SK-N-MC (cell line): ENCODE measurements around the gene TIFAB.

Source experiments
- DNase-seq: peaks from one replicate; pipeline ENCODE4 v3.0.0-alpha.2; 2011; ENCODE audit warnings: low read depth, low spot score
- H3K27ac ChIP-seq: fragments of 200-600 bp; sonication (generic); 2 replicates; pipeline ENCODE4 v1.5.1; 2016; ENCODE audit warnings: mixed run types
- H3K36me3 ChIP-seq: fragments of 200-600 bp; sonication (generic); 2 replicates; pipeline ENCODE4 v1.6.1; 2017; ENCODE audit warnings: antibody characterized with exemption, low read length, mixed read lengths; ENCODE audit not compliant: insufficient read depth
- H3K4me3 ChIP-seq: fragments of 200-600 bp; sonication (generic); 2 replicates; pipeline ENCODE4 v1.5.1; 2016
- H3K9ac ChIP-seq: fragments of 200-600 bp; sonication (generic); 2 replicates; pipeline ENCODE4 v1.8.0; 2017; ENCODE audit warnings: mixed run types, mixed read lengths; ENCODE audit not compliant: insufficient read length
- H3K9me3 ChIP-seq: fragments of 200-600 bp; sonication (generic); 2 replicates; pipeline ENCODE4 v1.6.1; 2017; ENCODE audit warnings: low read depth, mild to moderate bottlenecking, antibody characterized with exemption, low read length, moderate library complexity, mixed read lengths
- EZH2 ChIP-seq: fragments of 200-600 bp; sonication (generic); IDR thresholded peaks from one replicate; pipeline ENCODE4 v1.6.1; 2017; ENCODE audit warnings: antibody characterized with exemption
- FOXP2 ChIP-seq: optimal IDR thresholded peaks from 2 replicates; pipeline ENCODE3; 2011; ENCODE audit warnings: mild to moderate bottlenecking, moderate library complexity; ENCODE audit not compliant: insufficient read depth; ENCODE audit errors: extremely low read length, control extremely low read depth
- POLR2AphosphoS5 ChIP-seq: IDR thresholded peaks from 2 replicates; pipeline ENCODE4 v1.6.1; 2012; ENCODE audit warnings: mild to moderate bottlenecking, low read depth, low read length, borderline replicate concordance

The TIFAB gene

GRCh38 chr5:135428586-135428985 is 23.6 kb downstream of the TIFAB start:
- H3K4me3 ChIP-seq: no peak overlapping the region
- no peak for DNase-seq
- H3K27ac ChIP-seq: no peak overlapping the region
- H3K9me3 ChIP-seq: no peaks in the 10 kb centered on the region
- H3K36me3 ChIP-seq: no peaks in the 10 kb centered on the region
- TF ChIP-seq FOXP2: no peak
- no peak for TF ChIP-seq EZH2
- TF ChIP-seq POLR2AphosphoS5: no peak
- no peak overlapping the region for H3K9ac ChIP-seq

GRCh38 chr5:135426102-135427082 is 25.8 kb downstream of the TIFAB start:
- DNase-seq: no peak
- H3K4me3 ChIP-seq: no peak overlapping the region
- H3K36me3 ChIP-seq: no peaks in the 10 kb centered on the region
- TF ChIP-seq POLR2AphosphoS5 (no peak), EZH2 (no peak), FOXP2 (no peak)
- no peak overlapping the region for H3K9ac ChIP-seq
- no peaks in the 10 kb centered on the region for H3K9me3 ChIP-seq
- no peak overlapping the region for H3K27ac ChIP-seq

- H3K9me3 ChIP-seq: no peaks in the 10 kb centered on the region
- H3K9ac ChIP-seq: no peak overlapping the region
- no peak overlapping the region for H3K4me3 ChIP-seq
- no peaks in the 10 kb centered on the region for H3K36me3 ChIP-seq
- no peak for DNase-seq
- no peak for TF ChIP-seq POLR2AphosphoS5
- TF ChIP-seq EZH2: no peak
- TF ChIP-seq FOXP2: no peak
- H3K27ac ChIP-seq: no peak overlapping the region
Measured at GRCh38 chr5:135425641-135426040, 26.5 kb downstream of the TIFAB start.

- TF ChIP-seq EZH2 (no peak), FOXP2 (no peak), POLR2AphosphoS5 (no peak)
- Histone ChIP-seq H3K9me3 (no peaks in the 10 kb centered on the region), H3K36me3 (no peaks in the 10 kb centered on the region), H3K9ac (no peak overlapping the region), H3K27ac (no peak overlapping the region), H3K4me3 (no peak overlapping the region)
- no peak for DNase-seq
Measured at GRCh38 chr5:135423846-135424168, 28.3 kb downstream of the TIFAB start.

GRCh38 chr5:135423146-135423845 is 28.9 kb downstream of the TIFAB start:
- H3K9me3 ChIP-seq: no peaks in the 10 kb centered on the region
- no peak for DNase-seq
- H3K9ac ChIP-seq: no peak overlapping the region
- no peak for TF ChIP-seq EZH2
- TF ChIP-seq POLR2AphosphoS5: no peak
- TF ChIP-seq FOXP2: no peak
- no peaks in the 10 kb centered on the region for H3K36me3 ChIP-seq
- no peak overlapping the region for H3K27ac ChIP-seq
- no peak overlapping the region for H3K4me3 ChIP-seq

- no peaks in the 10 kb centered on the region for H3K36me3 ChIP-seq
- no peak for DNase-seq
- H3K9ac ChIP-seq: no peak overlapping the region
- TF ChIP-seq POLR2AphosphoS5 (no peak), EZH2 (no peak), FOXP2 (no peak)
- H3K4me3 ChIP-seq: no peak overlapping the region
- H3K9me3 ChIP-seq: no peaks in the 10 kb centered on the region
- H3K27ac ChIP-seq: no peak overlapping the region
Measured at GRCh38 chr5:135422419-135422818, 29.7 kb downstream of the TIFAB start.

GRCh38 chr5:135417083-135417482 is 35.1 kb downstream of the TIFAB start:
- Histone ChIP-seq H3K9me3 (no peaks in the 10 kb centered on the region), H3K36me3 (no peaks in the 10 kb centered on the region), H3K4me3 (no peak overlapping the region), H3K27ac (no peak overlapping the region), H3K9ac (no peak overlapping the region)
- no peak for DNase-seq
- no peak for TF ChIP-seq EZH2
- TF ChIP-seq FOXP2: no peak
- no peak for TF ChIP-seq POLR2AphosphoS5

GRCh38 chr5:135405082-135405481 is 47.1 kb downstream of the TIFAB start:
- Histone ChIP-seq H3K4me3 (no peak overlapping the region), H3K36me3 (no peaks in the 10 kb centered on the region), H3K27ac (no peak overlapping the region), H3K9ac (no peak overlapping the region), H3K9me3 (no peaks in the 10 kb centered on the region)
- no peak for TF ChIP-seq POLR2AphosphoS5
- no peak for TF ChIP-seq EZH2
- no peak for TF ChIP-seq FOXP2
- no peak for DNase-seq

- H3K36me3 ChIP-seq: no peaks in the 10 kb centered on the region
- no peak for DNase-seq
Measured at GRCh38 chr5:135402031-135402430, 50.1 kb downstream of the TIFAB start.

More at GRCh38 chr5:135402031-135402430, 50.1 kb downstream of the TIFAB start:
- no peak overlapping the region for H3K9ac ChIP-seq
- H3K9me3 ChIP-seq: no peaks in the 10 kb centered on the region
- no peak overlapping the region for H3K4me3 ChIP-seq
- H3K27ac ChIP-seq: no peak overlapping the region
- no peak for TF ChIP-seq POLR2AphosphoS5
- no peak for TF ChIP-seq FOXP2
- no peak for TF ChIP-seq EZH2
